Trophoblast cell (in vitro differentiated cells and primary cell): ENCODE data around the gene AKR1A1.

ENCODE experiments used
- DNase-seq, 2 donors: peaks; one replicate each; pipeline ENCODE4 v3.0.0-alpha.2; 2016
- H2AFZ ChIP-seq: 2 replicates; pipeline ENCODE4 v1.6.1; 2013; ENCODE audit warnings: low read length, moderate library complexity, mild to moderate bottlenecking; ENCODE audit not compliant: insufficient read depth, poor library complexity
- H2AK5ac ChIP-seq: 2 replicates; pipeline ENCODE4 v1.6.1; 2013; ENCODE audit warnings: mild to moderate bottlenecking, low read length
- H2BK120ac ChIP-seq: 2 replicates; pipeline ENCODE4 v1.6.1; 2013; ENCODE audit warnings: low read length, mild to moderate bottlenecking, moderate library complexity; ENCODE audit not compliant: insufficient read depth, poor library complexity
- H2BK12ac ChIP-seq: 2 replicates; pipeline ENCODE4 v1.6.1; 2013; ENCODE audit warnings: mild to moderate bottlenecking, low read length, moderate library complexity
- H2BK5ac ChIP-seq: 2 replicates; pipeline ENCODE4 v1.6.1; 2013; ENCODE audit warnings: low read length, low read depth, moderate library complexity, mild to moderate bottlenecking; ENCODE audit not compliant: poor library complexity
- H3K14ac ChIP-seq: 2 replicates; pipeline ENCODE4 v1.6.1; 2013; ENCODE audit warnings: mild to moderate bottlenecking, low read length
- H3K18ac ChIP-seq: 2 replicates; pipeline ENCODE4 v1.6.1; 2013; ENCODE audit warnings: mild to moderate bottlenecking, low read length
- H3K23ac ChIP-seq: 2 replicates; pipeline ENCODE4 v1.6.1; 2013; ENCODE audit warnings: low read length
- H3K27ac ChIP-seq: 2 replicates; pipeline ENCODE4 v1.5.1; 2013; ENCODE audit warnings: low read depth, mild to moderate bottlenecking, inconsistent platforms, low read length, moderate library complexity
- H3K27me3 ChIP-seq: 2 replicates; pipeline ENCODE4 v1.6.1; 2013; ENCODE audit warnings: inconsistent platforms, mild to moderate bottlenecking, low read length, moderate library complexity; ENCODE audit not compliant: insufficient read depth
- H3K36me3 ChIP-seq, 2 experiments: 1 replicate in 1 of 2; 2 replicates in 1 of 2; pipeline ENCODE4 v1.6.1; 2013; ENCODE audit warnings: low read length in 2 of 2, mild to moderate bottlenecking in 2 of 2, moderate library complexity in 1 of 2; ENCODE audit not compliant: insufficient read depth in 2 of 2, control insufficient read depth in 1 of 2
- H3K4ac ChIP-seq: 2 replicates; pipeline ENCODE4 v1.6.1; 2013; ENCODE audit warnings: low read depth, mild to moderate bottlenecking, low read length, moderate library complexity
- H3K4me1 ChIP-seq, 2 experiments: 1 replicate in 1 of 2; 2 replicates in 1 of 2; pipeline ENCODE4 v1.6.1; 2013; ENCODE audit warnings: low read length in 2 of 2, mild to moderate bottlenecking in 2 of 2, moderate library complexity in 1 of 2; ENCODE audit not compliant: insufficient read depth in 2 of 2, control insufficient read depth in 1 of 2
- H3K4me2 ChIP-seq: 2 replicates; pipeline ENCODE4 v1.6.1; 2013; ENCODE audit warnings: inconsistent platforms, mild to moderate bottlenecking, low read length, moderate library complexity
- H3K4me3 ChIP-seq: 2 replicates; pipeline ENCODE4 v1.5.1; 2013; ENCODE audit warnings: mild to moderate bottlenecking, low read depth, low read length, inconsistent platforms
- H3K79me1 ChIP-seq: one replicate; pipeline ENCODE4 v1.6.1; 2013; ENCODE audit warnings: low read length
- H3K79me2 ChIP-seq: 2 replicates; pipeline ENCODE4 v1.6.1; 2013; ENCODE audit warnings: low read length, mild to moderate bottlenecking; ENCODE audit not compliant: control insufficient read depth, insufficient read depth, poor library complexity
- H3K9ac ChIP-seq: 2 replicates; pipeline ENCODE4 v1.6.1; 2013; ENCODE audit warnings: mild to moderate bottlenecking, low read length
- H3K9me3 ChIP-seq: 2 replicates; pipeline ENCODE4 v1.6.1; 2013; ENCODE audit warnings: low read depth, mild to moderate bottlenecking, control low read depth, inconsistent platforms, low read length; ENCODE audit not compliant: insufficient read depth
- H4K12ac ChIP-seq: 2 replicates; pipeline ENCODE4 v1.6.1; 2013; ENCODE audit warnings: low read depth, mild to moderate bottlenecking, low read length, moderate library complexity
- H4K8ac ChIP-seq: 2 replicates; pipeline ENCODE4 v1.6.1; 2013; ENCODE audit warnings: low read depth, mild to moderate bottlenecking, low read length, moderate library complexity
- H4K91ac ChIP-seq: one replicate; pipeline ENCODE4 v1.6.1; 2013; ENCODE audit warnings: low read depth, mild to moderate bottlenecking, low read length, moderate library complexity
- WGBS: extraction: QIAGEN DNeasy Blood & Tissue Kit; methylation state at CpG from one replicate; pipeline ENCODE4 v1.1.7; 2013; ENCODE audit warnings: missing lambda C conversion rate; ENCODE audit not compliant: insufficient read length, insufficient coverage; ENCODE audit errors: extremely low coverage; 5-methylcytosine and 5-hydroxymethylcytosine counted together

The AKR1A1 gene

GRCh38 chr1:45583666-45584350 lies 33.2 kb downstream of the AKR1A1 start, which contains the start of gene NASP:
TSS of gene NASP (plus strand) at chr1:45584041. CDS start at chr1:45584147, 106 bp downstream.
- no peaks in the 10 kb centered on the region for H3K27me3 ChIP-seq
- H3K23ac ChIP-seq: no peak within 1 kb of the TSS
- H3K4ac ChIP-seq: peak within 1 kb of the TSS; percentile 82
- H3K9ac ChIP-seq: peak within 1 kb of the TSS; percentile 99
- peak within 1 kb of the TSS; percentile 97 for H3K14ac ChIP-seq
- peak within 1 kb of the TSS; percentile 77 for H2AFZ ChIP-seq
- peaks cover 9% of the 10 kb centered on the region for H3K79me1 ChIP-seq
- H2BK120ac ChIP-seq: peak within 1 kb of the TSS; percentile 74
- peak within 1 kb of the TSS; percentile 81 for H4K91ac ChIP-seq
- H3K4me3 ChIP-seq: peak within 1 kb of the TSS; percentile 100
- H2AK5ac ChIP-seq: peak within 1 kb of the TSS; percentile 98
- peaks cover 29% of the 10 kb centered on the region for H3K79me2 ChIP-seq
- peaks cover 2% of the 10 kb centered on the region for H3K9me3 ChIP-seq
- H3K4me2 ChIP-seq: peak within 1 kb of the TSS; percentile 80
- WGBS: no CpG with 5 or more reads among the region's 41 CpGs
- H4K12ac ChIP-seq: peak within 1 kb of the TSS; percentile 79
- peak within 1 kb of the TSS; percentile 81 for H3K27ac ChIP-seq
- H3K4me1 ChIP-seq: peaks cover 3 to 8% of the 10 kb centered on the region in 2 experiments
- H4K8ac ChIP-seq: peak within 1 kb of the TSS; percentile 83
- H3K18ac ChIP-seq: peak within 1 kb of the TSS; percentile 95
- peak within 1 kb of the TSS; percentile 15 for H2BK12ac ChIP-seq
- peak within 1 kb of the TSS; percentile 78 for H2BK5ac ChIP-seq
- peak; percentile 83 to 94 for DNase-seq
- H3K36me3 ChIP-seq: peaks cover 0 to 4% of the 10 kb centered on the region in 2 experiments

GRCh38 chr1:45584351-45585109 lies 33.9 kb downstream of the AKR1A1 start:
- peak; percentile 85 to 93 for DNase-seq
- Histone ChIP-seq H3K27ac (peak overlapping the region; percentile 81), H2BK12ac (no peak overlapping the region), H3K18ac (peak overlapping the region; percentile 95), H4K8ac (peak overlapping the region; percentile 83), H4K91ac (peak overlapping the region; percentile 81), H3K14ac (peak overlapping the region; percentile 97), H2AFZ (peak overlapping the region; percentile 77), H3K4ac (peak overlapping the region; percentile 71), H3K9ac (peak overlapping the region; percentile 99), H3K79me1 (peaks cover 9% of the 10 kb centered on the region), H3K23ac (no peak overlapping the region), H3K9me3 (peaks cover 2% of the 10 kb centered on the region), H2BK120ac (peak overlapping the region; percentile 74), H4K12ac (peak overlapping the region; percentile 79), H2BK5ac (peak overlapping the region; percentile 78), H3K4me1 (peaks cover 3 to 8% of the 10 kb centered on the region in 2 experiments), H3K27me3 (no peaks in the 10 kb centered on the region), H2AK5ac (peak overlapping the region; percentile 98), H3K36me3 (peaks cover 0 to 4% of the 10 kb centered on the region in 2 experiments), H3K4me2 (peak overlapping the region; percentile 80), H3K79me2 (peaks cover 32% of the 10 kb centered on the region), H3K4me3 (peak overlapping the region; percentile 100)
- WGBS: no CpG with 5 or more reads among the region's 59 CpGs

- Histone ChIP-seq H2BK5ac (no peak overlapping the region), H3K4ac (peak overlapping the region; percentile 89), H3K14ac (no peak overlapping the region), H3K36me3 (peaks cover 0 to 4% of the 10 kb centered on the region in 2 experiments), H3K27ac (no peak overlapping the region), H2AK5ac (no peak overlapping the region), H4K91ac (no peak overlapping the region), H3K4me3 (peak overlapping the region; percentile 100), H3K4me2 (peak overlapping the region; percentile 73), H4K8ac (no peak overlapping the region), H4K12ac (no peak overlapping the region), H3K18ac (no peak overlapping the region), H3K9ac (peak overlapping the region; percentile 44), H2BK12ac (no peak overlapping the region), H3K79me2 (peaks cover 32% of the 10 kb centered on the region), H3K9me3 (peaks cover 2% of the 10 kb centered on the region), H2BK120ac (no peak overlapping the region), H3K23ac (no peak overlapping the region), H3K27me3 (no peaks in the 10 kb centered on the region), H3K4me1 (peaks cover 3 to 8% of the 10 kb centered on the region in 2 experiments), H3K79me1 (peaks cover 9% of the 10 kb centered on the region), H2AFZ (no peak overlapping the region)
- WGBS: no CpG with 5 or more reads among the region's 5 CpGs
- DNase-seq: no peak
Observed at GRCh38 chr1:45585110-45585426, 34.4 kb downstream of the AKR1A1 start.

- H3K79me1 ChIP-seq: peaks cover 9% of the 10 kb centered on the region
- H3K9me3 ChIP-seq: peaks cover 2% of the 10 kb centered on the region
- H3K79me2 ChIP-seq: peaks cover 32% of the 10 kb centered on the region
- no peak overlapping the region for H2BK12ac ChIP-seq
- no peak overlapping the region for H4K91ac ChIP-seq
- no peak overlapping the region for H3K4me3 ChIP-seq
- no peak overlapping the region for H3K18ac ChIP-seq
- H2BK120ac ChIP-seq: no peak overlapping the region
- H3K9ac ChIP-seq: no peak overlapping the region
- H3K4me1 ChIP-seq: peaks cover 3 to 8% of the 10 kb centered on the region in 2 experiments
- H3K36me3 ChIP-seq: peaks cover 0 to 4% of the 10 kb centered on the region in 2 experiments
- no peak overlapping the region for H3K23ac ChIP-seq
- no CpG with 5 or more reads among the region's 7 CpGs for WGBS
- no peak overlapping the region for H2AK5ac ChIP-seq
- no peaks in the 10 kb centered on the region for H3K27me3 ChIP-seq
- peak overlapping the region; percentile 73 for H3K4me2 ChIP-seq
- H4K12ac ChIP-seq: no peak overlapping the region
- H2AFZ ChIP-seq: no peak overlapping the region
- H4K8ac ChIP-seq: no peak overlapping the region
- H3K14ac ChIP-seq: no peak overlapping the region
- H3K4ac ChIP-seq: peak overlapping the region; percentile 89
- no peak for DNase-seq
- H2BK5ac ChIP-seq: no peak overlapping the region
- H3K27ac ChIP-seq: no peak overlapping the region
Observed at GRCh38 chr1:45585496-45586075, 35.0 kb downstream of the AKR1A1 start.
